Testis (tissue), 3 donors: Measurements from ENCODE around the gene KRT27. TPM values are rescaled to one million over a fixed set of nuclear protein-coding genes. Genes with fewer than 3 reads are reported as not detected.

ENCODE experiments used
- DNase-seq: peaks from one replicate; pipeline ENCODE4 v3.0.0-alpha.2; 2019
- H3K27ac ChIP-seq, 2 donors: fragments of 200-600 bp; sonication (generic); one replicate each; pipeline ENCODE4 v1.5.1; 2019
- H3K27me3 ChIP-seq: fragments of 200-600 bp; sonication (generic); one replicate; pipeline ENCODE4 v1.5.1; 2019
- H3K36me3 ChIP-seq: fragments of 200-600 bp; sonication (generic); one replicate; pipeline ENCODE4 v1.5.1; 2017; ENCODE audit warnings: low read depth; ENCODE audit errors: missing control alignments
- H3K4me1 ChIP-seq: fragments of 200-600 bp; sonication (generic); one replicate; pipeline ENCODE4 v1.5.1; 2019
- H3K4me3 ChIP-seq, 2 donors: fragments of 200-600 bp; sonication (generic); one replicate each; pipeline ENCODE4 v1.5.1; 2017 to 2019
- H3K9me3 ChIP-seq: fragments of 200-600 bp; sonication (generic); one replicate; pipeline ENCODE4 v1.5.1; 2017
- CTCF ChIP-seq, 3 experiments: fragments of 450-650 bp in 2 of 3; fragments of 200-600 bp in 1 of 3; sonication (generic) in 1 of 3; IDR thresholded peaks; one replicate each; pipeline ENCODE4 v1.5.1; 2016 to 2019; ENCODE audit warnings: antibody characterized with exemption in 3 of 3, mild to moderate bottlenecking in 2 of 3, moderate library complexity in 1 of 3
- POLR2A ChIP-seq: fragments of 450-650 bp; IDR thresholded peaks from one replicate; pipeline ENCODE4 v1.6.1; 2017; ENCODE audit warnings: antibody characterized with exemption, mild to moderate bottlenecking, moderate library complexity
- WGBS, 2 donors: methylation state at CpG; one replicate each; pipeline ENCODE4 v1.1.5; 2018; 5-methylcytosine and 5-hydroxymethylcytosine counted together
- intact Hi-C: fragments of 100-400 bp; cut with DNase I; formaldehyde crosslinking; loops from one replicate; pipeline ENCODE4 v1.15.1; 2023; ENCODE audit warnings: low total_unique reads
- polyA plus RNA-seq: library from polyadenylated mRNA; stranded (reverse); fragments of 350-450 nt; fragmentation: Illumina TruSeq; extraction: RNeasy Lipid Tissue Mini Kit (QIAGEN cat#74804); gene quantifications from one replicate; pipeline ENCODE4 v1.2.3, GENCODE V29; 2014; ENCODE audit warnings: low read depth, low replicate concordance; ENCODE audit not compliant: insufficient read depth
- total RNA-seq, 2 donors: library from RNA; depleted of rRNA; stranded (reverse); fragments of >200 nt; gene quantifications; one replicate each; pipeline ENCODE4 v1.2.3, GENCODE V29; 2016

The KRT27 gene
- total and polyA plus RNA-seq, 3 donors from 2014 or later, result 0.58 to 1.4 (median 0.87) TPM

DNA sequence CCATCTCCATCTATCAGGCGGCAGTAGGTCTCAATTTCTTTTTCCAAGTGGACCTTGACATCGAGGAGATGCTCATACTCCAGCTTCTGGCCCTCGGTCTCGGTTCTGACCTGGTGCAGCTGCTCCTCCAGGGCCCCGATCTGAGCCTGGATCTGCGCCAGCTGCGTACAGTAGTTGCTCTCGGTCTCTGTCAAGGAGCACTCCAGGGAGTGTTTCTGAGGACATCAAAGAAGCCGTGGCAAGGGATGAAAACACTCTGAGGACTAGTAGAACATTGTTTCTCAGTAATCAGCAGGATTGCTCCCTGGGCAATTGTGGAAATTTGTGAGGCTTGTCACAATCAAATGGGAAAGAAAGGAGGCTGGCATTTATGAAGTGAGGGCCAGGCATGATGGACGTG is 11.5 kb upstream of the KRT27 start:
- H3K27me3 ChIP-seq, result no peaks in the 10 kb centered on the region
- WGBS, 2 donors, result 55 to 56% methylated on average over 6 to 10 of the region's 10 CpGs
- H3K4me3 ChIP-seq, result no peak overlapping the region
- no peaks in the 10 kb centered on the region for H3K36me3 ChIP-seq
- peaks cover 12% of the 10 kb centered on the region for H3K4me1 ChIP-seq
- no peak for DNase-seq
- TF ChIP-seq CTCF (IDR thresholded peaks at IDR 0.05) (no peak), POLR2A (no peak)
- H3K9me3 ChIP-seq, result no peaks in the 10 kb centered on the region
- no peak overlapping the region for H3K27ac ChIP-seq
- intact Hi-C loops, result no loop called here

DNA sequence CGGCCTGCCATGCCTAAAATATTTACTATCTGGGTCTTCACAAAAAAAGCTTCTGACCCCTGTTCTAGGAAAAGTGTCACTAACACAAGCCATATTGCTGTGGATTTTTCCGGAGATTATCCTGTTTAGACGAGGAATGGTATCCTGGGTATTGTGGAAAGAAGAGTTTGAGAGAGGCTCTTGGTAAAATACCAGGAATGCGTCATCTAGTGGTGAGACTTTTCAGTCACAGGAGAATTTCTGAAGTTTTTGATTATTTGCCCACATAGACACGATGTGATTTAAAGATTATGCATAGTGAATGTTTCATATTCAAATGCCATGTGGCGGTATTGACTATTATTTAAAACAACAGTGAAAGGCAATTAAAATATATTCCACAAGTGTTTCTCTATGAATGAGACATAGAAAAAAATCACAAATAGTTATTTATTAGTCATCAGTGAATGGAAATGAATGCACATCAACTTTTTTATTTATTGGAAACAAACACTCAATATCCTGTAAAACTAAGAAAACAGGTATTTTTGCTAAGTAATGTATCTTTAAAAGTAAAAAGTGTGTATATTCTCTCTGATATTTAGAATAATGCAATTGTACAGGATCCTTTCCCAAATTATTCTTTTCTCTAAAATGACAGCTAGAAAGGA is 9.6 kb upstream of the KRT27 start:
- Histone ChIP-seq H3K27me3 (no peaks in the 10 kb centered on the region), H3K9me3 (no peaks in the 10 kb centered on the region), H3K4me3 (no peak overlapping the region), H3K36me3 (no peaks in the 10 kb centered on the region), H3K4me1 (peaks cover 13% of the 10 kb centered on the region), H3K27ac (no peak overlapping the region)
- DNase-seq, result no peak
- peak; percentile 37 to 68 (median 58) for TF ChIP-seq CTCF (IDR thresholded peaks at IDR 0.05)
- no peak for TF ChIP-seq POLR2A
- WGBS, 2 donors, result 46 to 60% methylated on average over 6 of the region's 6 CpGs
- intact Hi-C loops, result no loop called here

DNA sequence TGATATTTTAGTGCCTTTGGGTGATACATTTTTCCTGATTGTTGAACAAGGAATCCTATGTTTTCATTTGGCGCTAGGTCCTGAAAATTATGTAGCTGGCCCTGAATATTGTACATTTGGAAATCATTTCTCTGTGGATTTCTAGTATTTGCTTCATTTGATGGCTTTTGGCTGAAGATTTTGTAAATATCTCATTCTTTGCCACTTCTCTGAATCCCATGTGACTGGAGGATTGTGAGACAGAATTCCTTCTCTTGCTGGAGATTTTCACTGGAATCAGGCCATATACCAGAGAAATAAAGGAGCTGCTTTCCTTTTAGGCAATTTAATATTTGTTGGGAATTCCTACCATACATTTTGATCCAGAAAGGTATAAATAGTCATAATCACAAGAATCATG is 8.8 kb upstream of the KRT27 start:
- 33 to 42% methylated on average over 1 of the region's 1 CpG for WGBS, 2 donors
- DNase-seq, result no peak

DNA sequence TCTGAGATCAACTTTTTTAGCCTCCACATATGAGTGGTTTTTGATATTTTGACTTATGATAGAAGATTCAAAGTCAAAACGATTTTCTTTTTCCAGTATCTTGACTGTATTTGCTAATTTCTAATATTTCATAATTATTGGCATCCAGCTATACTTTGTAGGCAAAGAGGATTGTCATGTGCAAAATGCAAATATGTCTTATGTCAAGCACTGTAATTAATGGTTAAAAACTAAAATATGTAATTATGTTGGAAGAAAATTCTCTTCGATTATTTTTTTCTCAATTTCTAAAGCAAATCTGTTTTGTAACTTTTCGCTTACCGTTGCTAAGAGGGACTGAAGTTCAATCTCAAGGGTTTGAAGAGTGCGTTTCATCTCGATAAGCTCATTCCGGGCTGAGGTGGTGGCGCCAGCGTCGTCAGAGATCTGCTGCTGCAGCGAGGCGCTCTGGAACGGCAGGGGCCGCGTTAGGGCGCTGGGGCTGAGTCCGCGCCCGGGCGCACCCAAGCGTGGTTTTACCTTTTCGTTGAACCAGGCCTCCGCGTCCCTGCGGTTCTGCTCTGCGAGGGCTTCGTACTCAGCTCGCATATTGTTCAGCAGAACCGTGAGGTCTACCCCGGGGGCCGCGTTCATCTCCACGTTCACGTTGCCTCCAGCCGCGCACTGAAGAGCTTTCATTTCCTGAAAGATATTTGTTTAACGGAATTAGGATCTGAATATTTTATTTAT is 3.0 kb downstream of the KRT27 start:
- intact Hi-C loops, result no loop called here
- DNase-seq, result no peak
- Histone ChIP-seq H3K4me1 (no peaks in the 10 kb centered on the region), H3K36me3 (no peaks in the 10 kb centered on the region), H3K27ac (no peak overlapping the region), H3K9me3 (no peaks in the 10 kb centered on the region), H3K4me3 (peak overlapping the region; percentile 15 to 22), H3K27me3 (no peaks in the 10 kb centered on the region)
- 27 to 35% methylated on average over 11 to 37 of the region's 37 CpGs for WGBS, 2 donors
- TF ChIP-seq POLR2A, result no peak
- TF ChIP-seq CTCF (IDR thresholded peaks at IDR 0.05), result no peak

More for the DNA sequence above, 8.8 kb upstream of the KRT27 start:
- TF ChIP-seq POLR2A (no peak), CTCF (IDR thresholded peaks at IDR 0.05) (no peak)
- Histone ChIP-seq H3K4me1 (peaks cover 13% of the 10 kb centered on the region), H3K27ac (no peak overlapping the region), H3K36me3 (no peaks in the 10 kb centered on the region), H3K4me3 (no peak overlapping the region), H3K9me3 (no peaks in the 10 kb centered on the region), H3K27me3 (no peaks in the 10 kb centered on the region)
- intact Hi-C loops, result no loop called here
